GM23338 (cell line): Measurements from ENCODE around the gene MRPL34.

ENCODE experiments used
- CREB1 ChIP-seq: fragments of 250-450 bp; sonication (Bioruptor Pico); IDR thresholded peaks from 2 replicates; pipeline ENCODE4 v1.5.0; 2020; ENCODE audit warnings: low read depth, mild to moderate bottlenecking, moderate library complexity
- CTCF ChIP-seq, 2 experiments: fragments of 200-600 bp in 1 of 2; sonication (generic) in 1 of 2; conservative IDR thresholded peaks; 2 replicates each; pipeline versions ENCODE4 v1.5.1 to v1.6.1; 2016 to 2017; ENCODE audit warnings: antibody characterized with exemption in 2 of 2, low read depth in 2 of 2, mild to moderate bottlenecking in 2 of 2, moderate library complexity in 1 of 2
- ETS1 ChIP-seq: IDR thresholded peaks from 2 replicates; pipeline ENCODE4 v1.6.1; 2016; ENCODE audit warnings: antibody characterized with exemption
- EZH2 ChIP-seq: fragments of 200-600 bp; sonication (generic); IDR thresholded peaks from one replicate; pipeline ENCODE4 v1.8.0; 2017; ENCODE audit warnings: antibody characterized with exemption, mild to moderate bottlenecking, low read depth; ENCODE audit not compliant: unreplicated experiment
- EZH2phosphoT487 ChIP-seq: fragments of 200-600 bp; sonication (generic); IDR thresholded peaks from one replicate; pipeline ENCODE4 v1.8.1; 2018; ENCODE audit warnings: antibody characterized with exemption; ENCODE audit not compliant: unreplicated experiment
- JUNB ChIP-seq: IDR thresholded peaks from one replicate; pipeline ENCODE4 v1.6.1; 2016; ENCODE audit warnings: antibody characterized with exemption; ENCODE audit not compliant: unreplicated experiment
- NANOG ChIP-seq: IDR thresholded peaks from 2 replicates; pipeline ENCODE4 v1.6.1; 2016; ENCODE audit warnings: antibody characterized with exemption, borderline replicate concordance
- POLR2AphosphoS5 ChIP-seq: IDR thresholded peaks from 2 replicates; pipeline ENCODE4 v1.6.1; 2016; ENCODE audit warnings: antibody characterized with exemption, low read depth
- REST ChIP-seq: IDR thresholded peaks from one replicate; pipeline ENCODE4 v1.6.1; 2018; ENCODE audit warnings: antibody characterized with exemption; ENCODE audit not compliant: unreplicated experiment
- STAT1 ChIP-seq: IDR thresholded peaks from one replicate; pipeline ENCODE4 v1.6.1; 2016; ENCODE audit warnings: antibody characterized with exemption; ENCODE audit not compliant: unreplicated experiment
- ZNF114 ChIP-seq: fragments of 250-450 bp; sonication (Bioruptor Pico); IDR thresholded peaks from 2 replicates; pipeline ENCODE4 v1.5.0; 2020; ENCODE audit warnings: mild to moderate bottlenecking, moderate library complexity
- ZNF462 ChIP-seq: fragments of 250-450 bp; sonication (Bioruptor Pico); IDR thresholded peaks from 2 replicates; pipeline ENCODE4 v1.5.0; 2020; ENCODE audit warnings: mild to moderate bottlenecking, moderate library complexity

GRCh38 chr19:17289489-17289888 is 16.2 kb upstream of the MRPL34 start:
- no peak for TF ChIP-seq POLR2AphosphoS5
- TF ChIP-seq CTCF (conservative IDR thresholded peaks at IDR 0.05; ENCODE audit: low read depth in 2 of 2) = no peak
- TF ChIP-seq REST = no peak
- TF ChIP-seq JUNB = no peak
- TF ChIP-seq EZH2 = no peak
- no peak for TF ChIP-seq EZH2phosphoT487
- no peak for TF ChIP-seq ZNF114 (CRISPR knock-in tag)
- TF ChIP-seq CREB1 (CRISPR knock-in tag) = no peak
- TF ChIP-seq ETS1 = no peak
- TF ChIP-seq STAT1 = no peak
- no peak for TF ChIP-seq ZNF462 (CRISPR knock-in tag)
- no peak for TF ChIP-seq NANOG
